Mucosa of rectum (tissue), 2 donors: ENCODE results near the gene VMP1.
"Not testable (repeated sequence)": the region's sequence is repeated elsewhere in the genome, so short reads cannot be mapped to it uniquely, and the experiment has no call there.

Experiments
- H3K27ac ChIP-seq, 2 donors: one replicate each; pipeline ENCODE4 v1.7.0; 2013; ENCODE audit warnings: inconsistent platforms in 2 of 2, low read depth in 2 of 2, low read length in 2 of 2
- H3K27me3 ChIP-seq, 2 donors: one replicate each; pipeline ENCODE4 v1.7.0; 2013; ENCODE audit warnings: low read length in 2 of 2; ENCODE audit not compliant: control insufficient read depth in 2 of 2, insufficient read depth in 2 of 2
- H3K36me3 ChIP-seq, 2 donors: one replicate each; pipeline ENCODE4 v1.7.0; 2013; ENCODE audit warnings: low read length in 2 of 2; ENCODE audit not compliant: control insufficient read depth in 2 of 2, insufficient read depth in 2 of 2
- H3K4me1 ChIP-seq, 2 donors: one replicate each; pipeline ENCODE4 v1.7.0; 2013; ENCODE audit warnings: low read length in 2 of 2, mild to moderate bottlenecking in 1 of 2; ENCODE audit not compliant: control insufficient read depth in 2 of 2, insufficient read depth in 2 of 2
- H3K4me3 ChIP-seq, 2 donors: one replicate each; pipeline ENCODE4 v1.7.0; 2013; ENCODE audit warnings: low read length in 2 of 2
- H3K9ac ChIP-seq, 2 donors: one replicate each; pipeline ENCODE4 v1.7.0; 2013; ENCODE audit warnings: low read length in 2 of 2, low read depth in 1 of 2, mild to moderate bottlenecking in 1 of 2
- H3K9me3 ChIP-seq, 2 donors: one replicate each; pipeline ENCODE4 v1.7.0; 2013; ENCODE audit warnings: low read length in 2 of 2; ENCODE audit not compliant: control insufficient read depth in 2 of 2
- donor health status: healthy.
- donor health status: Normal muscosa, but diverticular disease.

The VMP1 gene

GRCh38 chr17:59748591-59748990 lies 41.1 kb downstream of the VMP1 start:
- H3K27me3 ChIP-seq, result no peaks in the 10 kb centered on the region
- no peaks in the 10 kb centered on the region for H3K4me1 ChIP-seq
- no peaks in the 10 kb centered on the region for H3K9me3 ChIP-seq
- no peak overlapping the region for H3K9ac ChIP-seq
- no peak overlapping the region for H3K4me3 ChIP-seq
- no peak overlapping the region for H3K27ac ChIP-seq
- peaks cover 0 to 4% of the 10 kb centered on the region in 2 donors for H3K36me3 ChIP-seq

- Histone ChIP-seq H3K9ac (no peak overlapping the region), H3K27ac (no peak overlapping the region), H3K27me3 (no peaks in the 10 kb centered on the region), H3K4me1 (peaks cover 2 to 9% of the 10 kb centered on the region in 2 donors), H3K36me3 (no peaks in the 10 kb centered on the region), H3K4me3 (no peak overlapping the region), H3K9me3 (no peaks in the 10 kb centered on the region)
Observed at GRCh38 chr17:59751955-59752413, 44.5 kb downstream of the VMP1 start.

GRCh38 chr17:59752446-59752845 lies 45.0 kb downstream of the VMP1 start:
- no peak overlapping the region for H3K9ac ChIP-seq
- no peaks in the 10 kb centered on the region for H3K9me3 ChIP-seq
- H3K36me3 ChIP-seq, result no peaks in the 10 kb centered on the region
- H3K27ac ChIP-seq, result no peak overlapping the region
- H3K4me3 ChIP-seq, result no peak overlapping the region
- no peaks in the 10 kb centered on the region for H3K27me3 ChIP-seq
- H3K4me1 ChIP-seq, result peaks cover 2 to 9% of the 10 kb centered on the region in 2 donors

- no peaks in the 10 kb centered on the region for H3K27me3 ChIP-seq
- no peak overlapping the region for H3K27ac ChIP-seq
- no peak overlapping the region for H3K9ac ChIP-seq
- H3K36me3 ChIP-seq, result peaks cover 0 to 2% of the 10 kb centered on the region in 2 donors
- no peak overlapping the region for H3K4me3 ChIP-seq
- H3K4me1 ChIP-seq, result peaks cover 2 to 9% of the 10 kb centered on the region in 2 donors
- no peaks in the 10 kb centered on the region for H3K9me3 ChIP-seq
Observed at GRCh38 chr17:59752922-59753321, 45.5 kb downstream of the VMP1 start.

GRCh38 chr17:59753522-59754467 lies 46.3 kb downstream of the VMP1 start:
- Histone ChIP-seq H3K27ac (peak overlapping the region; percentile 40 to 41), H3K36me3 (peaks cover under 1 to 8% of the 10 kb centered on the region in 2 donors), H3K9me3 (no peaks in the 10 kb centered on the region), H3K9ac (peak overlapping the region; percentile 14 to 33), H3K4me3 (peak overlapping the region; percentile 1 to 4), H3K4me1 (peaks cover 2 to 9% of the 10 kb centered on the region in 2 donors), H3K27me3 (no peaks in the 10 kb centered on the region)

- Histone ChIP-seq H3K27ac (peak overlapping the region; percentile 40 to 41), H3K4me1 (peaks cover 2 to 9% of the 10 kb centered on the region in 2 donors), H3K36me3 (peaks cover 3 to 8% of the 10 kb centered on the region in 2 donors), H3K9me3 (no peaks in the 10 kb centered on the region), H3K27me3 (no peaks in the 10 kb centered on the region), H3K4me3 (no peak overlapping the region), H3K9ac (peak overlapping the region in 1 of 2 donors; percentile 8)
Observed at GRCh38 chr17:59754552-59754951, 47.1 kb downstream of the VMP1 start.

- not testable (repeated sequence) for H3K27me3 ChIP-seq, H3K4me3 ChIP-seq, H3K36me3 ChIP-seq, H3K4me1 ChIP-seq, H3K9me3 ChIP-seq, H3K9ac ChIP-seq
- peak overlapping the region in 1 of 2 donors; percentile 41 for H3K27ac ChIP-seq
Observed at GRCh38 chr17:59755069-59755468, 47.6 kb downstream of the VMP1 start.

- no peak overlapping the region for H3K4me3 ChIP-seq
- H3K27ac ChIP-seq, result peak overlapping the region in 1 of 2 donors; percentile 31
- H3K4me1 ChIP-seq, result peaks cover 2 to 9% of the 10 kb centered on the region in 2 donors
- no peak overlapping the region for H3K9ac ChIP-seq
- peaks cover 3 to 9% of the 10 kb centered on the region in 2 donors for H3K36me3 ChIP-seq
- H3K9me3 ChIP-seq, result no peaks in the 10 kb centered on the region
- no peaks in the 10 kb centered on the region for H3K27me3 ChIP-seq
Observed at GRCh38 chr17:59756236-59756818, 48.9 kb downstream of the VMP1 start.

GRCh38 chr17:59757043-59757442 lies 49.6 kb downstream of the VMP1 start:
- Histone ChIP-seq H3K27me3 (no peaks in the 10 kb centered on the region), H3K9ac (no peak overlapping the region), H3K27ac (peak overlapping the region in 1 of 2 donors; percentile 31), H3K9me3 (no peaks in the 10 kb centered on the region), H3K4me1 (peaks cover 2 to 9% of the 10 kb centered on the region in 2 donors), H3K36me3 (peaks cover 3 to 10% of the 10 kb centered on the region in 2 donors), H3K4me3 (no peak overlapping the region)

- Histone ChIP-seq H3K9ac (no peak overlapping the region), H3K9me3 (no peaks in the 10 kb centered on the region), H3K27me3 (no peaks in the 10 kb centered on the region), H3K27ac (no peak overlapping the region), H3K4me1 (peaks cover 2 to 9% of the 10 kb centered on the region in 2 donors), H3K36me3 (peaks cover 3 to 10% of the 10 kb centered on the region in 2 donors), H3K4me3 (no peak overlapping the region)
Observed at GRCh38 chr17:59757470-59757869, 50.0 kb downstream of the VMP1 start.
